WTC11 (cell line): Measurements from ENCODE around the gene TAS2R41. TPM values are rescaled to one million over a fixed set of nuclear protein-coding genes. Genes with fewer than 3 reads are reported as not detected.
"Not testable (repeated sequence)": the region's sequence is repeated elsewhere in the genome, so short reads cannot be mapped to it uniquely, and the experiment has no call there.

Experiments used
- ATAC-seq: fragments of 200-7000 bp; cut with Tn5 transposase; 2 replicates; pipeline ENCODE4 v1.10.0; 2021; ENCODE audit warnings: mild to moderate bottlenecking, moderate library complexity
- CTCF ChIA-PET: fragments of 300-600 bp; sonication (Branson Sonifier 250); formaldehyde crosslinking; loops from one replicate; lab custom pipeline; 2021; ENCODE audit warnings: antibody characterized with exemption; lab: Charles Lee
- POLR2A ChIA-PET: fragments of 350-600 bp; sonication (Branson Sonifier 250); formaldehyde crosslinking; loops from one replicate; lab custom pipeline; 2021; ENCODE audit warnings: antibody characterized with exemption; lab: Charles Lee
- DNase-seq: peaks from one replicate; pipeline ENCODE4 v3.0.0; 2021; ENCODE audit warnings: low spot score
- H3K27ac Mint-ChIP-seq: 2 replicates; pipeline ENCODE4 v1.8.0; 2021; ENCODE audit warnings: mixed read lengths
- H3K27me3 Mint-ChIP-seq: 2 replicates; pipeline ENCODE4 v1.8.0; 2021; ENCODE audit warnings: low read depth, mild to moderate bottlenecking, moderate library complexity, mixed read lengths
- H3K36me3 Mint-ChIP-seq: 2 replicates; pipeline ENCODE4 v1.8.0; 2021; ENCODE audit warnings: mixed read lengths
- H3K4me1 Mint-ChIP-seq: 2 replicates; pipeline ENCODE4 v1.8.0; 2022; ENCODE audit warnings: mixed read lengths
- H3K4me3 Mint-ChIP-seq: 2 replicates; pipeline ENCODE4 v1.8.0; 2021; ENCODE audit warnings: mild to moderate bottlenecking, moderate library complexity, mixed read lengths
- H3K9me3 Mint-ChIP-seq: 2 replicates; pipeline ENCODE4 v1.8.0; 2021; ENCODE audit warnings: mixed read lengths
- AR ChIP-seq: fragments of 250-450 bp; sonication (Bioruptor Pico); IDR thresholded peaks from 2 replicates; pipeline ENCODE4 v1.9.0; 2021; ENCODE audit warnings: mild to moderate bottlenecking
- ATF1 ChIP-seq: sonication (generic); formaldehyde crosslinking; IDR thresholded peaks from 2 replicates; pipeline ENCODE4 v1.8.1; 2023; ENCODE audit warnings: mild to moderate bottlenecking, moderate library complexity, missing genetic modification reagents
- ATF2 ChIP-seq: sonication (generic); formaldehyde crosslinking; IDR thresholded peaks from 2 replicates; pipeline ENCODE4 v1.8.1; 2022; ENCODE audit warnings: low read depth, missing genetic modification reagents, borderline replicate concordance
- ATF3 ChIP-seq: sonication (generic); formaldehyde crosslinking; conservative IDR thresholded peaks from 2 replicates; pipeline ENCODE4 v1.8.1; 2022; ENCODE audit warnings: mild to moderate bottlenecking, missing genetic modification reagents
- MAX ChIP-seq: sonication (generic); formaldehyde crosslinking; IDR thresholded peaks from 2 replicates; pipeline ENCODE4 v1.8.0; 2022; ENCODE audit warnings: mild to moderate bottlenecking, missing genetic modification reagents
- NR2C2 ChIP-seq: sonication (generic); formaldehyde crosslinking; IDR thresholded peaks from 2 replicates; pipeline ENCODE4 v1.8.0; 2022; ENCODE audit warnings: mild to moderate bottlenecking, missing genetic modification reagents
- NR3C1 ChIP-seq: sonication (generic); formaldehyde crosslinking; conservative IDR thresholded peaks from 2 replicates; pipeline ENCODE4 v1.8.1; 2023; ENCODE audit warnings: low read depth, mild to moderate bottlenecking, missing genetic modification reagents
- OVOL2 ChIP-seq: fragments of 250-450 bp; sonication (Bioruptor Pico); IDR thresholded peaks from 2 replicates; pipeline ENCODE4 v1.9.0; 2021; ENCODE audit warnings: mild to moderate bottlenecking, borderline replicate concordance
- TCF7 ChIP-seq: sonication (generic); formaldehyde crosslinking; IDR thresholded peaks from 2 replicates; pipeline ENCODE4 v1.8.0; 2022; ENCODE audit warnings: mild to moderate bottlenecking, low read depth, missing genetic modification reagents, moderate library complexity
- TEAD4 ChIP-seq: sonication (generic); formaldehyde crosslinking; IDR thresholded peaks from 2 replicates; pipeline ENCODE4 v1.8.0; 2022; ENCODE audit warnings: mild to moderate bottlenecking, missing genetic modification reagents
- ZBTB21 ChIP-seq: sonication (generic); formaldehyde crosslinking; IDR thresholded peaks from 2 replicates; pipeline ENCODE4 v1.8.1; 2023; ENCODE audit warnings: mild to moderate bottlenecking, missing genetic modification reagents, borderline replicate concordance
- ZMAT4 ChIP-seq: fragments of 250-450 bp; sonication (Bioruptor Pico); IDR thresholded peaks from 2 replicates; pipeline ENCODE4 v1.9.0; 2021; ENCODE audit warnings: mild to moderate bottlenecking
- ZNF281 ChIP-seq: sonication (generic); formaldehyde crosslinking; IDR thresholded peaks from 2 replicates; pipeline ENCODE4 v1.8.0; 2023; ENCODE audit warnings: mild to moderate bottlenecking, missing genetic modification reagents
- ZNF416 ChIP-seq: fragments of 250-450 bp; sonication (Bioruptor Pico); IDR thresholded peaks from 2 replicates; pipeline ENCODE4 v1.9.0; 2021; ENCODE audit warnings: mild to moderate bottlenecking, inconsistent platforms
- total RNA-seq: library from RNA; stranded (reverse); gene quantifications from 3 replicates; pipeline ENCODE4 v1.2.3, GENCODE V29; 2021

The TAS2R41 gene
- total RNA-seq, 1 experiment from 2014 or later = 0.31 TPM

- TF ChIP-seq ATF2 (CRISPR knock-in tag) (no peak), TCF7 (CRISPR knock-in tag) (no peak), MAX (CRISPR knock-in tag) (no peak), TEAD4 (CRISPR knock-in tag) (no peak), ATF3 (CRISPR knock-in tag) (no peak), NR2C2 (CRISPR knock-in tag) (no peak), NR3C1 (CRISPR knock-in tag) (no peak), ZMAT4 (CRISPR knock-in tag) (no peak), OVOL2 (CRISPR knock-in tag) (no peak), ATF1 (no peak)
These were observed 41.3 kb downstream of the TAS2R41 start (continued) for GRCh38 chr7:143518941-143519340.

GRCh38 chr7:143519411-143520131, 41.9 kb downstream of the TAS2R41 start:
- no peaks in the 10 kb centered on the region for H3K9me3 Mint-ChIP-seq
- no peak overlapping the region for H3K27ac Mint-ChIP-seq
- ChIA-PET CTCF (no interaction called here), POLR2A (no interaction called here)
- no peak overlapping the region for H3K4me3 Mint-ChIP-seq
- H3K4me1 Mint-ChIP-seq = peaks cover 16% of the 10 kb centered on the region
- DNase-seq (no peak), ATAC-seq (no peak)
- no peaks in the 10 kb centered on the region for H3K36me3 Mint-ChIP-seq
- H3K27me3 Mint-ChIP-seq = no peaks in the 10 kb centered on the region
- no peak for TF ChIP-seq ZNF281
- no peak for TF ChIP-seq AR (CRISPR knock-in tag)
- no peak for TF ChIP-seq ZNF416 (CRISPR knock-in tag)
- TF ChIP-seq ZBTB21 (CRISPR knock-in tag) = no peak

- H3K27me3 Mint-ChIP-seq, H3K27ac Mint-ChIP-seq, ATAC-seq, H3K9me3 Mint-ChIP-seq, H3K36me3 Mint-ChIP-seq, POLR2A ChIA-PET, DNase-seq, CTCF ChIA-PET, H3K4me3 Mint-ChIP-seq: not testable (repeated sequence)
- H3K4me1 Mint-ChIP-seq = peaks cover 10% of the 10 kb centered on the region
These were observed 44.7 kb downstream of the TAS2R41 start for GRCh38 chr7:143522309-143522916.

Other genes with a start within 250 kb of the TAS2R41 start
- gene GSTK1, start 214.4 kb upstream of the TAS2R41 start, total RNA-seq = 30.1 to 40.1 TPM (median 37.7 TPM) in 3 replicates
- gene TMEM139, start 192.9 kb upstream of the TAS2R41 start, total RNA-seq = 1.5 to 2.0 TPM (median 1.9 TPM) in 3 replicates
- gene CASP2, start 189.5 kb upstream of the TAS2R41 start, total RNA-seq = 35.1 to 35.5 TPM (median 35.4 TPM) in 3 replicates
- 0.23 to 0.46 TPM (median 0.28 TPM) in 3 replicates for gene CLCN1, start 161.8 kb upstream of the TAS2R41 start, total RNA-seq
- 24.0 to 26.3 TPM (median 25.3 TPM) in 3 replicates for gene FAM131B, start 115.2 kb upstream of the TAS2R41 start, total RNA-seq
- 166 to 179 TPM (median 167 TPM) in 3 replicates for gene ZYX, start 96.5 kb upstream of the TAS2R41 start, total RNA-seq
- gene EPHA1, start 69.0 kb upstream of the TAS2R41 start, total RNA-seq = 159 to 203 TPM (median 162 TPM) in 3 replicates
- 0.21 to 0.39 TPM (median 0.24 TPM) in 3 replicates for gene TAS2R60, start 34.4 kb upstream of the TAS2R41 start, total RNA-seq
- gene CTAGE15, start 93.9 kb downstream of the TAS2R41 start, total RNA-seq = 2.4 to 3.0 TPM (median 2.9 TPM) in 3 replicates
- 0.15 to 0.21 TPM (median 0.21 TPM) in 3 replicates for gene TCAF2, start 143.1 kb downstream of the TAS2R41 start, total RNA-seq